ENCODE measurements around the gene MCM3.

- TF ChIP-seq CTCF (conservative IDR thresholded peaks at IDR 0.05 in 1 of 2, IDR thresholded peaks at IDR 0.05 in 1 of 2; ENCODE audit: extremely low read depth in 1 of 2, insufficient read depth in 1 of 2, low read depth in 1 of 2, low read length in 2 of 2) (no peak), EZH2 (IDR thresholded peaks at IDR 0.05; ENCODE audit: borderline replicate concordance, low read length) (no peak)
These were observed 21.6 kb upstream of the MCM3 start for GRCh38 chr6:52305948-52306767.

Data from mammary epithelial cell (primary cell).